Erythroblast (primary cell): ENCODE results near the gene BAIAP2.

Experiments
- GATA1 ChIP-seq: IDR thresholded peaks from 2 replicates; pipeline ENCODE4 v1.6.1; 2011; ENCODE audit warnings: low read depth, mild to moderate bottlenecking, control low read depth, low read length, moderate library complexity
- POLR2A ChIP-seq: IDR thresholded peaks from 2 replicates; pipeline ENCODE4 v1.6.1; 2011; ENCODE audit warnings: mild to moderate bottlenecking, low read length

GRCh38 chr17:81135505-81136278 is 100.7 kb downstream of the BAIAP2 start:
- TF ChIP-seq POLR2A (no peak), GATA1 (no peak)
